ENCODE data around the gene RUVBL2.

The RUVBL2 gene

DNA sequence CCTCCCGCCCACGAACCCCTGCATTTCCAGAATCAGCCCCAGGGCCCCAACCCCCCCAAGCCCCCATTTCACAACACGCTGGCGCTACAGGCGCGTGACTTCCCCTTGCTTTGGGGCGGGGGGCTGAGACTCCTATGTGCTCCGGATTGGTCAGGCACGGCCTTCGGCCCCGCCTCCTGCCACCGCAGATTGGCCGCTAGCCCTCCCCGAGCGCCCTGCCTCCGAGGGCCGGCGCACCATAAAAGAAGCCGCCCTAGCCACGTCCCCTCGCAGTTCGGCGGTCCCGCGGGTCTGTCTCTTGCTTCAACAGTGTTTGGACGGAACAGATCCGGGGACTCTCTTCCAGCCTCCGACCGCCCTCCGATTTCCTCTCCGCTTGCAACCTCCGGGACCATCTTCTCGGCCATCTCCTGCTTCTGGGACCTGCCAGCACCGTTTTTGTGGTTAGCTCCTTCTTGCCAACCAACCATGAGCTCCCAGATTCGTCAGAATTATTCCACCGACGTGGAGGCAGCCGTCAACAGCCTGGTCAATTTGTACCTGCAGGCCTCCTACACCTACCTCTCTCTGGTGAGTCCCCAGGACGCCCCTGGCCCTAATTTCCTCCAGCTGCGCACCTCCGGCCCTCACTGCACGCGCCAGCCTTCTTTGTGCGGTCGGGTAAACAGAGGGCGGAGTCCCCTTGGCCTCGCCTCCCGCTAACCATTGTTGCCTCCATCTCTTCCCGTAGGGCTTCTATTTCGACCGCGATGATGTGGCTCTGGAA, 28.5 kb upstream of the RUVBL2 start, which contains the start of gene FTL:
Gene FTL, plus strand, starts transcription at position 270 of the 766 bp plus-strand sequence. Its CDS starts 199 bp downstream, at position 469.
- H3K4me3 ChIP-seq (ENCODE audit: low read depth, low read length): peak within 1 kb of the TSS; percentile 96
- H3K27ac ChIP-seq (ENCODE audit: low read depth, low read length): peak within 1 kb of the TSS; percentile 95
- H3K9ac ChIP-seq (ENCODE audit: low read length): peak within 1 kb of the TSS; percentile 98
- H3K27me3 ChIP-seq (ENCODE audit: control insufficient read depth, insufficient read depth, low read length): no peaks in the 10 kb centered on the region
- peaks cover 30% of the 10 kb centered on the region for H3K4me1 ChIP-seq (ENCODE audit: control insufficient read depth, insufficient read depth, low read length)
- peaks cover 43% of the 10 kb centered on the region for H3K36me3 ChIP-seq (ENCODE audit: control insufficient read depth, insufficient read depth, low read length)
- H3K9me3 ChIP-seq (ENCODE audit: control insufficient read depth, insufficient read depth, low read depth, low read length): no peaks in the 10 kb centered on the region

DNA sequence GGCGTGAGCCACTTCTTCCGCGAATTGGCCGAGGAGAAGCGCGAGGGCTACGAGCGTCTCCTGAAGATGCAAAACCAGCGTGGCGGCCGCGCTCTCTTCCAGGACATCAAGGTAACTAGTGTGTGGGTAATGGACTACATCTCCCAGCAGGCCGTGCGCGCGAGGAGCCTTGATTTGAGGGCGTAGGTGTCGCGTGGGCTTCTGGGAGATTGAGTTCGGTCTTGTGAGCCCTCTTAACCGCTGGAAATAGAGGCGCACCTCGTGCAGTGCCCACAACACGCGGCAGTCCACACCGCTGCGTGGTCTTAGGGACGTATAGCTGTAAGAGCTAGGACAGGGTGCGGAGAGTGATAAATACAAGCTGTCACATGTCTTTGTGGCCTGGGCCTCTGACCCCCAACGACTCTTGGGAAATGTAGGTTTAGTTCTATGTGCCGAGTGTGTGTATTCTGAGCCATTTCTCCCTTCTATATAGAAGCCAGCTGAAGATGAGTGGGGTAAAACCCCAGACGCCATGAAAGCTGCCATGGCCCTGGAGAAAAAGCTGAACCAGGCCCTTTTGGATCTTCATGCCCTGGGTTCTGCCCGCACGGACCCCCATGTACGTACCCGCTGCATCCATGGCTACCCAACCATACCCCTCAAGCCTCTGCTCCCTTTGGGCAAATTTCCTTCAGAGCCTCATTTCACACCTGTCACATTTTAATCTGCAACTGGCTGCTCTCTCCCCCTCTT, 27.7 kb upstream of the RUVBL2 start:
- H3K4me3 ChIP-seq (ENCODE audit: low read depth, low read length): peak overlapping the region; percentile 96
- peaks cover 39% of the 10 kb centered on the region for H3K36me3 ChIP-seq (ENCODE audit: control insufficient read depth, insufficient read depth, low read length)
- no peaks in the 10 kb centered on the region for H3K9me3 ChIP-seq (ENCODE audit: control insufficient read depth, insufficient read depth, low read depth, low read length)
- peak overlapping the region; percentile 92 for H3K9ac ChIP-seq (ENCODE audit: low read length)
- H3K27me3 ChIP-seq (ENCODE audit: control insufficient read depth, insufficient read depth, low read length): no peaks in the 10 kb centered on the region
- H3K27ac ChIP-seq (ENCODE audit: low read depth, low read length): peak overlapping the region; percentile 50; the same call in 1 of the 2 replicates
- H3K4me1 ChIP-seq (ENCODE audit: control insufficient read depth, insufficient read depth, low read length): peaks cover 36% of the 10 kb centered on the region

DNA sequence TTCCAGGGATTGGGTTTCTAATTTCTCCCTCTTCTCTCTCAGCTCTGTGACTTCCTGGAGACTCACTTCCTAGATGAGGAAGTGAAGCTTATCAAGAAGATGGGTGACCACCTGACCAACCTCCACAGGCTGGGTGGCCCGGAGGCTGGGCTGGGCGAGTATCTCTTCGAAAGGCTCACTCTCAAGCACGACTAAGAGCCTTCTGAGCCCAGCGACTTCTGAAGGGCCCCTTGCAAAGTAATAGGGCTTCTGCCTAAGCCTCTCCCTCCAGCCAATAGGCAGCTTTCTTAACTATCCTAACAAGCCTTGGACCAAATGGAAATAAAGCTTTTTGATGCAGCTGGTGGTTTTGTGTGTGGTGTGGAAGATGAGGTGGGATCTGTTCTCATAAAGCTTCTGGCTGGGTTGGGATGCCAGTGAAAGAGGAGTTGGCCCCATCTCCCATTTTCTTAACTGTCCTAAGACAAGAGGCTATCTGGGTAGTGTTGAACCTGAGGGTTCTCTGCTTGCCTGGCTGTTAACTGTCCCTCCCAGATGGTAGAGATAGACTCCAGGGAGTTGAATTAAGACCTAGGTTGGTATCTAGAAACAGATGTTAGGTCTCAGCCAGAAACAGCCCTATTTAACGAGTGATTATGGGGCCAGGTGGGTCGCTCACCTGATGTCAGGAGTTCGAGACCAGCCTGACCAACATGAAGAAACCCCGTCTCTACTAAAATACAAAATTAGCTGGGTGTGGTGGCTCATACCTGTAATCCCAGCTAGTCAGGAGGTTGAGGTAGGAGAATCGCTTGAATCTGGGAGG, 26.9 kb upstream of the RUVBL2 start:
- Histone ChIP-seq H3K27me3 (ENCODE audit: control insufficient read depth, insufficient read depth, low read length) (no peaks in the 10 kb centered on the region), H3K36me3 (ENCODE audit: control insufficient read depth, insufficient read depth, low read length) (peaks cover 36% of the 10 kb centered on the region), H3K4me1 (ENCODE audit: control insufficient read depth, insufficient read depth, low read length) (peaks cover 35% of the 10 kb centered on the region), H3K9ac (ENCODE audit: low read length) (peak overlapping the region; percentile 92), H3K9me3 (ENCODE audit: control insufficient read depth, insufficient read depth, low read depth, low read length) (no peaks in the 10 kb centered on the region), H3K4me3 (ENCODE audit: low read depth, low read length) (peak overlapping the region; percentile 96), H3K27ac (ENCODE audit: low read depth, low read length) (no peak overlapping the region)

DNA sequence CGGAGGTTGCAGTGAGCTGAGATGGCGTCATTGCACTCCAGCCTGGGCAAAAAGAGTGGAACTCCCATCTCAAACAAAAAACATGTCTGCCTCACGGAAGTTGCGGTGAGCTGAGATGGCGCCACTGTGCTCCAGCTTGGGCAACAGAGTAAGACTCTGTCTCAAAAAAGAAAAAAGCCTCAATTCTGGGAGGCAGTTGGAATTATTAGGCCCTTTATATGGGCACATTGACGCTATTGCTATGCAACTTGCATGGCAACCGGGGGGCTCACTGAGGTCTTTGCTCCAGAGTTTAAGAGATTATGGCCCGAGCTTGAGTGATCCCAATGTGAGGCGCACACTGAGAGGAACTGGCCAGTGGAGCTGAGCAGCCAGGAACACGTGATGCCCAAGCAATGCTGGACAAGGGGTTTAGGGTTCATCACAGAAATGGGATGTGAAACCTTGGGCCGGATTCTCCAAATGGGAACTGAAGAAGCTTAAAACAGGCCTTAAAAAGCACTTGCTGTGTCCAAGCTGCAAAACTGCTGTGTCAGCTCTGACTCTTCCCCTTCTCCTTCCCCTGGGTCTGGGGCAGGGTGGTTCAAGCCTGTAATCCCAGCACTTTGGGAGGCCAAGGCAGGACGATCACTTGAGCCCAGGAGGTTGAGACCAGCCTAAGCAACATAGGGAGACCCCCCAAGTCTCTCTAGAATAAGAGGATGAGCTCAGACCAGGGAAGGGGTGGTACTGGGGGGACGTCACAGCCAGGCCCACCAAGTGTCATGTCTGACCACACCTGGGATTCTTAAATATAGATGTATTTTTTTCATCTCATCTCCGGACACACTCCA, 26.1 kb upstream of the RUVBL2 start:
- Histone ChIP-seq H3K4me1 (ENCODE audit: control insufficient read depth, insufficient read depth, low read length) (peaks cover 27% of the 10 kb centered on the region), H3K9ac (ENCODE audit: low read length) (peak overlapping the region; percentile 9), H3K27me3 (ENCODE audit: control insufficient read depth, insufficient read depth, low read length) (no peaks in the 10 kb centered on the region), H3K36me3 (ENCODE audit: control insufficient read depth, insufficient read depth, low read length) (peaks cover 36% of the 10 kb centered on the region), H3K9me3 (ENCODE audit: control insufficient read depth, insufficient read depth, low read depth, low read length) (no peaks in the 10 kb centered on the region), H3K4me3 (ENCODE audit: low read depth, low read length) (0 out of 2 replicates have a peak overlapping the region, but pooled peaks have one; percentile 96), H3K27ac (ENCODE audit: low read depth, low read length) (no peak overlapping the region)

DNA sequence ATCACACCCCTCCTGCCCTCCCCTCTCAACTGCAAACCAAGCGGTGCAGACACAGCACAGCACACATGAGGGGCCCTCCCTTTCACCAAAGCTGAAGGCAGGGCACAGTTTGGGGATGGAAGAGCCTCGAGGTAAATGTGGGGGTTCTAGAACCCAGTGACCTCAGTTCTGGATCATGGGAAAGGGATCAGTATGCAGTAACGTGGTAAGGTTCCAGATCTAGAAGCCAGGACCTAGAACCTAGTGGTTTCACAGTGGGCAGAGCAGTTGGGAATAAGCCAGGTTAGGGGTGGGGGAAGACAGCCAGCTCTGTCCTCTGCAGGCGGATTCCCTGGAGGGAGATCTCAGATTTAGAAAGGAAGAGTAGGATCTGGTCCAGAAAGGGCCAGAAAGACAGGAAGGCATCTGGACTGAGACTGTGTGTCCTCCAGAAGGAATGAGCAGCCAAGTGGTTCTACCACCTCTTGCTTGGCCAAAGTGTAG, 25.5 kb upstream of the RUVBL2 start:
- peaks cover 39% of the 10 kb centered on the region for H3K36me3 ChIP-seq (ENCODE audit: control insufficient read depth, insufficient read depth, low read length)
- no peaks in the 10 kb centered on the region for H3K27me3 ChIP-seq (ENCODE audit: control insufficient read depth, insufficient read depth, low read length)
- H3K9ac ChIP-seq (ENCODE audit: low read length): no peak overlapping the region
- H3K4me1 ChIP-seq (ENCODE audit: control insufficient read depth, insufficient read depth, low read length): peaks cover 24% of the 10 kb centered on the region
- H3K27ac ChIP-seq (ENCODE audit: low read depth, low read length): no peak overlapping the region
- no peaks in the 10 kb centered on the region for H3K9me3 ChIP-seq (ENCODE audit: control insufficient read depth, insufficient read depth, low read depth, low read length)
- no peak overlapping the region for H3K4me3 ChIP-seq (ENCODE audit: low read depth, low read length)

DNA sequence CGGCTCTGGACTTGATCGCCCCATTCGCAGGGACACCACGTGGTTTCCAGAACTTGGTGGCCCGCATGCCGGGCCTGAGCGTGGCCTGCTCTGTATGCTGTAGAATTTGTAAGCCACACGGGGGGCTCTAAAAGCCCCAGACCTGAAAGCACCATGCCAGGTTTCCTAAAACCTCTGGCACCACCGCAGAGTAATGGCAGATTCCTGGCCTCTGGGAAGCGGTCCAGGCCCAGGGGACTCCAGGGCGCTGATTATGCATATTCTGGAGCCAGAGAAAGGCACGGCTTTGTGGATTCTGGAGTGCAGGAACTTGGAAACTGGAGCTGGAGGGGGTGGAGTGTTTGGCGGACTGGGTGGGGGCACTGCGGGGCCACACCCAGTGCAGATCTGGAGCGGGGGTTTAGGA, 24.9 kb upstream of the RUVBL2 start:
- Histone ChIP-seq H3K36me3 (ENCODE audit: control insufficient read depth, insufficient read depth, low read length) (peaks cover 42% of the 10 kb centered on the region), H3K27ac (ENCODE audit: low read depth, low read length) (no peak overlapping the region), H3K9me3 (ENCODE audit: control insufficient read depth, insufficient read depth, low read depth, low read length) (no peaks in the 10 kb centered on the region), H3K27me3 (ENCODE audit: control insufficient read depth, insufficient read depth, low read length) (no peaks in the 10 kb centered on the region), H3K4me3 (ENCODE audit: low read depth, low read length) (no peak overlapping the region), H3K4me1 (ENCODE audit: control insufficient read depth, insufficient read depth, low read length) (peaks cover 18% of the 10 kb centered on the region), H3K9ac (ENCODE audit: low read length) (no peak overlapping the region)

DNA sequence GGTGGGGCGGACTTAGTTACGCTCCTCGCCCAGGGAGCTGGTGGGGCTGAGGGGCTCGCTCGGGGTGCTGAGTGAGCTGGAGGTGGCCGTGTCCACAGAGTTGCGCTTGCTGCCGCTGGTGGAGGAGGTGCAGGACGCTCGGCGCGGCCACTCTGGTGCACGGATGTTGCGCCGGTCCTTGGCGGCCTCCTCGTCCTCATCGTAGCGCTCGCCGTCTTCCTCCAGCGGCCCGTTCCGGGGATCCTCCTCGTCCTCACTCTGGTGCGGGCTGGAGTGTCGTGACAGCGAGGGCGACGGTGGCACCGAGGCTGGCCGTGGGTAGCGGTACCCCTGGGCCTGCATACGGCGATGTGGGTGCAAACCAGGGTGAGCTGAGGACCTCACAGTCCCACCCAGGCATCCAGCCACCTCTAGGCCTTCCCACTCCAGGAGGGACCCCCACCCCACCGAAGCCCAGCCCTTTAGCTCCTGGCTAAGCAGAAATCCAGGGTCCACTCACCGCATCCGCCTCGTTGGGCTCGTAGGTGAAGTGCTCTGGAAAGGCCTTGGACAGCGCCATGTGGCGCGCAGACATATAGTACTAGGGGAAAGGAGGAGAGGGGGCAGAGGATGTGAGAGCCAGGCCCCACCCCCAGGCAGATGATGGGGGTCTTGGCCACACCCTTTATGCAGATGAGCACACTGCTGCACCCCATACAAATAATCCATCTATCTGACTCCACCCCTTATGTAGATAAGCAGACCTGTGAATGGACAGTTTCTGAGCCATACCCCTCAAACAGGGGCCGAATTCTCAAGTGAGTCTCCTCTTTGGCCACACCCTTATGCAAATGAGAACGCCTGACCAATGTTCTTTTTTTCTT, 24.2 kb upstream of the RUVBL2 start:
- Histone ChIP-seq H3K27me3 (ENCODE audit: control insufficient read depth, insufficient read depth, low read length) (no peaks in the 10 kb centered on the region), H3K27ac (ENCODE audit: low read depth, low read length) (no peak overlapping the region), H3K4me1 (ENCODE audit: control insufficient read depth, insufficient read depth, low read length) (peaks cover 11% of the 10 kb centered on the region), H3K9ac (ENCODE audit: low read length) (no peak overlapping the region), H3K4me3 (ENCODE audit: low read depth, low read length) (no peak overlapping the region), H3K36me3 (ENCODE audit: control insufficient read depth, insufficient read depth, low read length) (peaks cover 49% of the 10 kb centered on the region), H3K9me3 (ENCODE audit: control insufficient read depth, insufficient read depth, low read depth, low read length) (no peaks in the 10 kb centered on the region)

DNA sequence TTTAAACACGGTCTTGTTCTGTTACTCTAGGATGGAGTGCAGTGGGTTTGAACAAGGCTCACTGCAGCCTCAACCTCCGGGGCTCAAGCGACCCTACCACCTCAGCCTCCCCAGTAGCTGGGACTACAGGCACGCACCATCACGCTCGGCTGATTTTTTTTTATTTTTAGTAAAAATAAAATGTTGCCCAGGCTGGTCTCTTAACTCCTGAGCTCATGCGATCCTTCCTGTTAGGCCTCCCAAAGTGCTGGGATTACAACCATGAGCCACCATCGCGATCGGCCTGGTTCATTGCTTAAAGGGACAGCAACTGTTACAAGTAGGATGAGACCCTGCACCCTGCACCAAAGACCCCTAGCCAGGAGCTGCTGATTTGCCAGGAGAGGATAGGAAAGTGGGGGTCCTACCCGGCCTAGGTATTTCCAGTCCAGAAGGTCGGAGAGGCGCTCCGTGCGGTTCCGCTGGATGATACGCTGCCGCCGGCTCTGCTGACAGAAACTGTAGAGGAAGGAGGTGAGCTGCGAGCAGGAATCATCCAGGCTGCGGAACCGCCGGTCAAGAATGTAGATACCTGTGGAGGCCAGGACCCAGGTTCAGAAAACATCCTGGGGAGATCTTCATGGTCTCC, 23.4 kb upstream of the RUVBL2 start:
- peaks cover 9% of the 10 kb centered on the region; the same call in 1 of the 2 replicates for H3K4me1 ChIP-seq (ENCODE audit: control insufficient read depth, insufficient read depth, low read length)
- H3K9me3 ChIP-seq (ENCODE audit: control insufficient read depth, insufficient read depth, low read depth, low read length): no peaks in the 10 kb centered on the region
- no peak overlapping the region for H3K9ac ChIP-seq (ENCODE audit: low read length)
- H3K27ac ChIP-seq (ENCODE audit: low read depth, low read length): no peak overlapping the region
- H3K4me3 ChIP-seq (ENCODE audit: low read depth, low read length): no peak overlapping the region
- H3K36me3 ChIP-seq (ENCODE audit: control insufficient read depth, insufficient read depth, low read length): peaks cover 51% of the 10 kb centered on the region
- H3K27me3 ChIP-seq (ENCODE audit: control insufficient read depth, insufficient read depth, low read length): no peaks in the 10 kb centered on the region

DNA sequence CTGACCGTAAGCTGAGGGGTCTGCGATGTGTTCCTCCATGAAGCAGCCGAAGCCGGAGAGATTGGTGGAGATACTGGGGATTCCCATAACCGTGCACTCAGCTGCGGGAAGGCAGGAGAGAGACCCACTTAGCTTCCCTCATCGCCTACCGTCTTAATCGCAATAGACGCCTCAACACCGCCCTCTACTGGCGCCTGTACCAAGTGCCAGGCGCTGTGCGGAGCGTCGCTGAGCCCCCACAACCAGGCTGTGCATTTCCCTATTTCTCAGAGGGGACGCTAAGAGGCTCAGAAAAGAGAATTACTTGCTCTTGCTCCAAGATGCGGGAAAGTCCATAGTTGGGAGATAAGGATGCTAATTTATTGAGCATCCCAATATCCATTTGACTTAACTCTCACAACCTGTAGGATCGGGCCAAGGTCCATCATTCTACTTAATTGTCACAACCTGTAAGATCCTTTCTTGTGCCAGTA, 22.7 kb upstream of the RUVBL2 start:
- Histone ChIP-seq H3K4me1 (ENCODE audit: control insufficient read depth, insufficient read depth, low read length) (peaks cover 8% of the 10 kb centered on the region; the same call in 1 of the 2 replicates), H3K27me3 (ENCODE audit: control insufficient read depth, insufficient read depth, low read length) (no peaks in the 10 kb centered on the region), H3K27ac (ENCODE audit: low read depth, low read length) (no peak overlapping the region)

More for the DNA sequence above, 22.7 kb upstream of the RUVBL2 start:
- no peak overlapping the region for H3K9ac ChIP-seq (ENCODE audit: low read length)
- peaks cover 46% of the 10 kb centered on the region for H3K36me3 ChIP-seq (ENCODE audit: control insufficient read depth, insufficient read depth, low read length)
- no peaks in the 10 kb centered on the region for H3K9me3 ChIP-seq (ENCODE audit: control insufficient read depth, insufficient read depth, low read depth, low read length)
- no peak overlapping the region for H3K4me3 ChIP-seq (ENCODE audit: low read depth, low read length)

Data from HUES6 (cell line).